ENCODE data around the gene ARL8B. TPM values are rescaled to one million over a fixed set of nuclear protein-coding genes. Genes with fewer than 3 reads are reported as not detected.

ARL8B gene
- polyA plus RNA-seq, 1 donor from 2014 or later: 103 TPM

DNA sequence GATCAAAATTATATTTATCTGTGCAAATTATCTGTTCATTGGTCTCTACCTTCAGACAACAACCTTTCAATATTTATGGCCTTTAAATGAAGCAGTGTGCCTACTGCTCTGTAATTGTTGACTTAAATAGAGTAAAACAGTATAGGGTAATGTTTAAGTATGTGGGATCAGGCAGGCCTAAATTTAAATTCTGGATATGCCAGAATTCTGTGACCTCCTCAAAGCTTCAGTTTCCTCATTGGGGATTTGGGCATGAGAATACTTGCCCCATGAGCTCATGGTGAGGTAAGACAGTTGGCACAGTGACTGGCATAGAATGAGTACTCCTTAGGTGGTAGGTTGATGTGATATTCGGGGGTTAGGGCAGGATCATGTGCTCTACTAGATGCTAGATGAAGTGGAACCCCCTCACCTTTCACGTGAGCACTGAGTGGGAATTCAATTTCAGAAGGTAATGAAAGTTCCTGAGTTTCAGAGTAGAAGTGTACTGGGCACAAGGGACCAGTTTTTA, 14.9 kb downstream of the ARL8B start:
- no peaks in the 10 kb centered on the region for H3K9me3 ChIP-seq (ENCODE audit: low read length)
- H4K20me1 ChIP-seq (ENCODE audit: insufficient read depth): no peaks in the 10 kb centered on the region
- H3K27me3 ChIP-seq (ENCODE audit: insufficient read depth, low read depth, low read length): no peaks in the 10 kb centered on the region
- no peak overlapping the region for H3K4me2 ChIP-seq (ENCODE audit: low read length)
- no peaks in the 10 kb centered on the region for H3K9me2 ChIP-seq (ENCODE audit: insufficient read depth, low read length)
- no peak overlapping the region for H2AFZ ChIP-seq (ENCODE audit: low read depth, low read length)
- H3K4me3 ChIP-seq (ENCODE audit: low read length): no peak overlapping the region
- H3K79me2 ChIP-seq (replicated peaks; ENCODE audit: insufficient read depth, low read length): peaks cover 42% of the 10 kb centered on the region
- no peak overlapping the region for H3K9ac ChIP-seq (ENCODE audit: low read length)
- no peaks in the 10 kb centered on the region for H3K36me3 ChIP-seq (ENCODE audit: insufficient read depth, low read length)
- H3F3A ChIP-seq (ENCODE audit: insufficient read depth, low read length, poor library complexity, severe bottlenecking): no peaks in the 10 kb centered on the region
- TF ChIP-seq, protein P1, sequence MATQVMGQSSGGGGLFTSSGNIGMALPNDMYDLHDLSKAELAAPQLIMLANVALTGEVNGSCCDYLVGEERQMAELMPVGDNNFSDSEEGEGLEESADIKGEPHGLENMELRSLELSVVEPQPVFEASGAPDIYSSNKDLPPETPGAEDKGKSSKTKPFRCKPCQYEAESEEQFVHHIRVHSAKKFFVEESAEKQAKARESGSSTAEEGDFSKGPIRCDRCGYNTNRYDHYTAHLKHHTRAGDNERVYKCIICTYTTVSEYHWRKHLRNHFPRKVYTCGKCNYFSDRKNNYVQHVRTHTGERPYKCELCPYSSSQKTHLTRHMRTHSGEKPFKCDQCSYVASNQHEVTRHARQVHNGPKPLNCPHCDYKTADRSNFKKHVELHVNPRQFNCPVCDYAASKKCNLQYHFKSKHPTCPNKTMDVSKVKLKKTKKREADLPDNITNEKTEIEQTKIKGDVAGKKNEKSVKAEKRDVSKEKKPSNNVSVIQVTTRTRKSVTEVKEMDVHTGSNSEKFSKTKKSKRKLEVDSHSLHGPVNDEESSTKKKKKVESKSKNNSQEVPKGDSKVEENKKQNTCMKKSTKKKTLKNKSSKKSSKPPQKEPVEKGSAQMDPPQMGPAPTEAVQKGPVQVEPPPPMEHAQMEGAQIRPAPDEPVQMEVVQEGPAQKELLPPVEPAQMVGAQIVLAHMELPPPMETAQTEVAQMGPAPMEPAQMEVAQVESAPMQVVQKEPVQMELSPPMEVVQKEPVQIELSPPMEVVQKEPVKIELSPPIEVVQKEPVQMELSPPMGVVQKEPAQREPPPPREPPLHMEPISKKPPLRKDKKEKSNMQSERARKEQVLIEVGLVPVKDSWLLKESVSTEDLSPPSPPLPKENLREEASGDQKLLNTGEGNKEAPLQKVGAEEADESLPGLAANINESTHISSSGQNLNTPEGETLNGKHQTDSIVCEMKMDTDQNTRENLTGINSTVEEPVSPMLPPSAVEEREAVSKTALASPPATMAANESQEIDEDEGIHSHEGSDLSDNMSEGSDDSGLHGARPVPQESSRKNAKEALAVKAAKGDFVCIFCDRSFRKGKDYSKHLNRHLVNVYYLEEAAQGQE (IDR thresholded peaks at IDR 0.05; ENCODE audit: borderline replicate concordance): no peak
- no peak for TF ChIP-seq SMC3 (conservative IDR thresholded peaks at IDR 0.05; ENCODE audit: poor library complexity)
- TF ChIP-seq, protein P2, sequence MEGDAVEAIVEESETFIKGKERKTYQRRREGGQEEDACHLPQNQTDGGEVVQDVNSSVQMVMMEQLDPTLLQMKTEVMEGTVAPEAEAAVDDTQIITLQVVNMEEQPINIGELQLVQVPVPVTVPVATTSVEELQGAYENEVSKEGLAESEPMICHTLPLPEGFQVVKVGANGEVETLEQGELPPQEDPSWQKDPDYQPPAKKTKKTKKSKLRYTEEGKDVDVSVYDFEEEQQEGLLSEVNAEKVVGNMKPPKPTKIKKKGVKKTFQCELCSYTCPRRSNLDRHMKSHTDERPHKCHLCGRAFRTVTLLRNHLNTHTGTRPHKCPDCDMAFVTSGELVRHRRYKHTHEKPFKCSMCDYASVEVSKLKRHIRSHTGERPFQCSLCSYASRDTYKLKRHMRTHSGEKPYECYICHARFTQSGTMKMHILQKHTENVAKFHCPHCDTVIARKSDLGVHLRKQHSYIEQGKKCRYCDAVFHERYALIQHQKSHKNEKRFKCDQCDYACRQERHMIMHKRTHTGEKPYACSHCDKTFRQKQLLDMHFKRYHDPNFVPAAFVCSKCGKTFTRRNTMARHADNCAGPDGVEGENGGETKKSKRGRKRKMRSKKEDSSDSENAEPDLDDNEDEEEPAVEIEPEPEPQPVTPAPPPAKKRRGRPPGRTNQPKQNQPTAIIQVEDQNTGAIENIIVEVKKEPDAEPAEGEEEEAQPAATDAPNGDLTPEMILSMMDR (IDR thresholded peaks at IDR 0.05; ENCODE audit: poor library complexity, severe bottlenecking): no peak
- TF ChIP-seq EZH2 (IDR thresholded peaks at IDR 0.05; ENCODE audit: borderline replicate concordance, insufficient read depth, low read length, poor library complexity, severe bottlenecking): no peak
- no peak for TF ChIP-seq MXI1 (conservative IDR thresholded peaks at IDR 0.05; ENCODE audit: poor library complexity, severe bottlenecking)
- no peak for TF ChIP-seq POLR2AphosphoS5 (IDR thresholded peaks at IDR 0.05)
- TF ChIP-seq EP300 (conservative IDR thresholded peaks at IDR 0.05; ENCODE audit: poor library complexity, severe bottlenecking): no peak
- no peak for TF ChIP-seq TAF1 (IDR thresholded peaks at IDR 0.05; ENCODE audit: low read depth)
- no peak for TF ChIP-seq RAD21 (conservative IDR thresholded peaks at IDR 0.05)
- no peak overlapping the region for H3K27ac ChIP-seq (ENCODE audit: low read length)

DNA sequence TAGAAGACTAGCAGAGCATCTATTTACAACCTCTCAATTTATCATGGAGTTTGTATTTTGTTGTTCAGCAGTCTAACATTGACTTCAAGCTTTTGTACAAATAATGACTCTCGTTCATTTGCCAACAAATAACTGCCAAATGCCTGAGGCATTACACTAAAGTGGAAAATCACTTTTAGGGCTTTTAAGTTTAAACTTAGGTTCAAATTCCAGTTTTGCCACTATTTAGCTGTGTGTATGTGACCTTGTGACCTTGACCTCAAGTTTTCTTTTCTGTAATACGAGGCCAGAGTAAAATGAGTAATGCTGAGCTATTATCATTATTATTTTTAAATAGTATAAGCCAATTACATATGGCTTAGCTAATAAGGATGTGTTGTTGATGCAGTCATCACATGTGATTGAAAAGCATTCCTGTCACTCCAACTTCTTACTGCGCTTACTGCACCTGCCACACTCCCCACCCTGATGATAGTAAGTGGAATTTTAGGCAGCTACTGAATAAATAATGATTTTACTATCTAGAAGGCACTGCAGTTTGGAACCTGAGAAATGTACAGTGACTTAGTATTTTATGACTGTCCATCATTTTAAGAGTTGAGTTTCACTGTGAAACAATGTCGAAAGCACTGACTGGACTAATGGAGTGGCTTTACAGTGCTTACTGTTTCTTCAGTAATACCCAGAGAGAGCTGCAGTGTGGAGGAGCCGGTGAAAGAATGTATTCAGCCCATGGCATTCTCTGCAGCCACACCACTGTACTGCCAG, 16.3 kb downstream of the ARL8B start:
- Histone ChIP-seq H3K27ac (ENCODE audit: low read length) (no peak overlapping the region), H3K9ac (ENCODE audit: low read length) (no peak overlapping the region), H3K36me3 (ENCODE audit: insufficient read depth, low read length) (no peaks in the 10 kb centered on the region), H3K4me2 (ENCODE audit: low read length) (no peak overlapping the region), H3K27me3 (ENCODE audit: insufficient read depth, low read depth, low read length) (no peaks in the 10 kb centered on the region), H3K79me2 (replicated peaks; ENCODE audit: insufficient read depth, low read length) (peaks cover 38% of the 10 kb centered on the region), H4K20me1 (ENCODE audit: insufficient read depth) (no peaks in the 10 kb centered on the region), H2AFZ (ENCODE audit: low read depth, low read length) (no peak overlapping the region), H3F3A (ENCODE audit: insufficient read depth, low read length, poor library complexity, severe bottlenecking) (no peaks in the 10 kb centered on the region), H3K9me2 (ENCODE audit: insufficient read depth, low read length) (no peaks in the 10 kb centered on the region), H3K9me3 (ENCODE audit: low read length) (no peaks in the 10 kb centered on the region), H3K4me3 (ENCODE audit: low read length) (no peak overlapping the region)
- no peak for TF ChIP-seq SMC3 (conservative IDR thresholded peaks at IDR 0.05; ENCODE audit: poor library complexity)
- TF ChIP-seq EP300 (conservative IDR thresholded peaks at IDR 0.05; ENCODE audit: poor library complexity, severe bottlenecking): no peak
- TF ChIP-seq MXI1 (conservative IDR thresholded peaks at IDR 0.05; ENCODE audit: poor library complexity, severe bottlenecking): no peak
- TF ChIP-seq, protein P1 (IDR thresholded peaks at IDR 0.05; ENCODE audit: borderline replicate concordance): no peak
- no peak for TF ChIP-seq POLR2AphosphoS5 (IDR thresholded peaks at IDR 0.05)

All from neural cell (in vitro differentiated cells).